Psoas muscle (tissue), 8 donors: ENCODE measurements around the gene CCDC97. TPM values are rescaled to one million over a fixed set of nuclear protein-coding genes. Genes with fewer than 3 reads are reported as not detected.

Experiments used
- ATAC-seq, 4 donors: fragments of 200-7000 bp; cut with Tn5 transposase; one replicate each; pipeline ENCODE4 v1.9.1; 2020; ENCODE audit warnings: moderate library complexity in 3 of 4, mild to moderate bottlenecking in 2 of 4
- DNase-seq, 2 donors: peaks; one replicate each; pipeline ENCODE4 v3.0.0-alpha.2; 2020
- H3K27ac ChIP-seq: fragments of 200-600 bp; one replicate; pipeline ENCODE4 v1.8.0; 2022
- H3K27me3 ChIP-seq, 3 donors: fragments of 200-600 bp in 1 of 3; one replicate each; pipeline versions ENCODE4 v1.6.1 to v1.8.0; 2013 to 2022; ENCODE audit warnings: low read length in 2 of 3, mild to moderate bottlenecking in 2 of 3, moderate library complexity in 1 of 3; ENCODE audit not compliant: insufficient read depth in 3 of 3
- H3K36me3 ChIP-seq, 2 donors: fragments of 200-600 bp in 1 of 2; one replicate each; pipeline versions ENCODE4 v1.6.1 to v1.8.0; 2013 to 2022; ENCODE audit warnings: low read depth in 1 of 2, mild to moderate bottlenecking in 1 of 2, moderate library complexity in 1 of 2; ENCODE audit not compliant: insufficient read depth in 1 of 2
- H3K4me1 ChIP-seq: fragments of 200-600 bp; one replicate; pipeline ENCODE4 v1.8.0; 2022
- H3K4me3 ChIP-seq: fragments of 200-600 bp; one replicate; pipeline ENCODE4 v1.8.0; 2022; ENCODE audit warnings: mild to moderate bottlenecking
- H3K9me3 ChIP-seq: fragments of 200-600 bp; one replicate; pipeline ENCODE4 v1.8.0; 2022
- CTCF ChIP-seq: fragments of 200-600 bp; IDR thresholded peaks from one replicate; pipeline ENCODE4 v1.8.0; 2022; ENCODE audit warnings: antibody characterized with exemption
- WGBS, 3 donors: extraction: QIAGEN DNeasy Blood & Tissue Kit; methylation state at CpG; one replicate each; pipeline versions ENCODE4 v1.1.6 to v1.1.7; 2013; 5-methylcytosine and 5-hydroxymethylcytosine counted together
- intact Hi-C, 2 donors: fragments of 100-400 bp; cut with DNase I; formaldehyde crosslinking; loops; one replicate each; pipeline versions ENCODE4 v1.11.0 to v1.14.2; 2022
- polyA plus RNA-seq, 3 donors: library from polyadenylated mRNA; stranded (reverse); fragments of 200-250 nt; gene quantifications; one replicate each; pipeline ENCODE4 v1.2.3, GENCODE V29; 2013
- total RNA-seq, 4 donors: library from RNA; stranded (reverse); fragmentation: NEBNext Ultra II Directional in 2 of 4; extraction: Animal tissue kit (Norgen Biotek cat#: 25700) in 2 of 4; gene quantifications; one replicate each; pipeline versions ENCODE4 v1.2.1 to v1.2.4, GENCODE V29; 2021 to 2023
- donor health status: healthy with polysubstance abuse.
- donor health status: DM: no; HTN: no; CAD: no; lungs with moderate emphysema.
- donor health status: Bipolar disorder and iron deficiency.
- donor health status: healthy.
- donor health status: DM: yes; HTN: yes; CAD: no.
- donor health status: DM: no; HTN: no; CAD: no.
- donor health status: DM: no; HTN: no; CAD: no.
- donor health status: DM: yes; HTN: yes; CAD: no.

The CCDC97 gene
- total and polyA plus RNA-seq, 7 donors: 13.7 to 25.7 (median 19.9) TPM

DNA sequence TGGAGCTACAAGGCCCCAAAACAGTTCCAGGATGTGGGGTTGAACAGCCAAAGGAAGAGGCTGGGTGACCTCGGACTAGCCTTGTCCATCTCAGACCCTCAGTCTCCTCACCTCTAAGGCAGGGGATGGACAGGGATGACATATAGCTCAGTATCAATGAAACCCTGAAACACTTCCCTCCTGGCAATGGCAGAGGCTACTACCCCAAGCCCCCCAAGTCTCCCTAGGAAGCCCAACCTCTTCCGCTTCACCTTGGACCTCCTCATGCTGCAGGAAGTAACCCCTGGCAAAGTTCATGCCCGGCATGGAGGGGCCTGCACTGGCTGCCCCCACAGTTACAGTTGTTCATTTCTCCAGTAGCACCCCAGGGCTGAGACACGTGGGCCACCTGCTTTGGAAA lies 10.6 kb downstream of the CCDC97 start:
- intact Hi-C loops: loop anchor here in 1 of 2 donors (5.0 kb wide), 1 partner anchor 107 kb away; the partner anchor contains the start of gene B3GNT8
- H3K4me1 ChIP-seq: peaks cover 28% of the 10 kb centered on the region
- H3K27me3 ChIP-seq: no peaks in the 10 kb centered on the region
- WGBS, 3 donors: 77 to 88% (median 84%) methylated on average over 4 of the region's 4 CpGs
- DNase-seq (no peak), ATAC-seq (no peak)
- TF ChIP-seq CTCF: no peak
- H3K4me3 ChIP-seq: no peak overlapping the region
- no peaks in the 10 kb centered on the region for H3K9me3 ChIP-seq
- H3K27ac ChIP-seq: no peak overlapping the region
- peaks cover 3 to 68% of the 10 kb centered on the region in 2 donors for H3K36me3 ChIP-seq

DNA sequence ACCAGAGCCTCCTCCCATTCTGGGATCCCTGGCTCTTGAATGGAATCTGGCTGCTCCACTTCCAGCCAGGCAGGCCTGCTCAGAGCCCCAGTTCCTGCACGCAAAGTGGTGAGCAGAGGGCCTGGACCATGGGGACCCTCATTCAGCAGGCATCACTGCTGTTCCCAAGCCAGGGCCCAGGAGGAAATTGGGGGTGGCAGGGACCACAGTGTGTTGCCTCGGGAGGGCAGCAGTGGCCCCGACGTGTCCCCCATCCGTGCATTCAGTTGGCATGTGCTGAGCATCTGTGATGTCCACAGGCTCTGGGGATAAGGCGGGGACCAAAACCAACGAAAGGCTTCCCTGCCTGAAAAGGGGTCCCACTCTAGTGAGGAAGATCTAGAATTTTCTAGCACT lies 11.2 kb downstream of the CCDC97 start:
- Histone ChIP-seq H3K4me3 (no peak overlapping the region), H3K27me3 (no peaks in the 10 kb centered on the region), H3K4me1 (peaks cover 34% of the 10 kb centered on the region), H3K9me3 (no peaks in the 10 kb centered on the region), H3K36me3 (peaks cover 0 to 62% of the 10 kb centered on the region in 2 donors), H3K27ac (peak overlapping the region; percentile 72)
- intact Hi-C loops: loop anchor here in 1 of 2 donors (5.0 kb wide), 1 partner anchor 106 kb away; the partner anchor contains the start of gene B3GNT8
- WGBS, 3 donors: 73 to 78% (median 74%) methylated on average over 7 of the region's 7 CpGs
- TF ChIP-seq CTCF: no peak
- DNase-seq (no peak), ATAC-seq (no peak)

GRCh38 chr19:41321600-41322270 lies 11.8 kb downstream of the CCDC97 start:
- ATAC-seq: peak; percentile 47 to 57 (median 51)

DNA sequence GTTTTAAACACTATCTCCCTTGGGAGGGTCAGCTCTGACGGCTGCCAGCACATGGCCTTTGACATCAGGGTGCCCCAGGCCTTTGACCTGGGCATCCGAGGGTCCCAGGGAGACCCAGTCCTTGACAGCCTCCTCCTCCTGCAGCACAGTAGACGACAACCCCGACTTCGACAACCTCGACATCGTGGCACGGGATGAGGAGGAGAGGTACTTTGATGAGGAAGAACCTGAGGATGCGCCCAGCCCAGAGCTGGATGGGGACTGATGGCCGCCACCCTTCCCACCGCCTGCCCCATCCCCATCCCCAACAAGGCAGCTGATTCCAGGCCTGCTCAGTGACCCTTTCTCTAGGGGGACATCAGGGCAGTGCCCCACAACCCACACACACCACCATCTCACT lies 12.5 kb downstream of the CCDC97 start:
- Histone ChIP-seq H3K4me1 (peaks cover 47% of the 10 kb centered on the region), H3K36me3 (peaks cover 0 to 50% of the 10 kb centered on the region in 2 donors), H3K9me3 (no peaks in the 10 kb centered on the region), H3K4me3 (no peak overlapping the region), H3K27ac (peak overlapping the region; percentile 72), H3K27me3 (no peaks in the 10 kb centered on the region)
- no peak for ATAC-seq
- no peak for TF ChIP-seq CTCF
- intact Hi-C loops: loop anchor here in 1 of 2 donors (5.0 kb wide), 1 partner anchor 105 kb away; the partner anchor contains the start of gene B3GNT8
- peak in 1 of 2 donors; percentile 53 for DNase-seq
- 87 to 88% (median 88%) methylated on average over 11 of the region's 11 CpGs for WGBS, 3 donors

More at GRCh38 chr19:41321600-41322270, 11.8 kb downstream of the CCDC97 start:
- peak; percentile 63 to 73 for DNase-seq
- intact Hi-C loops: loop anchor here in 1 of 2 donors (5.0 kb wide), 1 partner anchor 106 kb away; the partner anchor contains the start of gene B3GNT8
- WGBS, 3 donors: 48 to 55% (median 50%) methylated on average over 9 to 10 of the region's 10 CpGs
- Histone ChIP-seq H3K36me3 (peaks cover 0 to 57% of the 10 kb centered on the region in 2 donors), H3K9me3 (no peaks in the 10 kb centered on the region), H3K27me3 (no peaks in the 10 kb centered on the region), H3K27ac (peak overlapping the region; percentile 72), H3K4me3 (no peak overlapping the region), H3K4me1 (peaks cover 40% of the 10 kb centered on the region)
- TF ChIP-seq CTCF: peak; percentile 69
